LHCN-M2 (cell line): ENCODE results near the gene DLX4. TPM values are rescaled to one million over a fixed set of nuclear protein-coding genes. Genes with fewer than 3 reads are reported as not detected.
A peak's percentile ranks its signal among the peaks of the same experiment; 100 is the strongest.

Experiments used
- DNase-seq: peaks from one replicate; pipeline ENCODE4 v3.0.0-alpha.2; 2012; ENCODE audit warnings: low read depth
- total RNA-seq: library from RNA; depleted of rRNA; stranded (reverse); fragments of >200 nt; gene quantifications from 2 replicates; pipeline ENCODE4 v1.2.3, GENCODE V29; 2014

DLX4 gene
- total RNA-seq, 1 experiment from 2014 or later, result 0.06 TPM

DNA sequence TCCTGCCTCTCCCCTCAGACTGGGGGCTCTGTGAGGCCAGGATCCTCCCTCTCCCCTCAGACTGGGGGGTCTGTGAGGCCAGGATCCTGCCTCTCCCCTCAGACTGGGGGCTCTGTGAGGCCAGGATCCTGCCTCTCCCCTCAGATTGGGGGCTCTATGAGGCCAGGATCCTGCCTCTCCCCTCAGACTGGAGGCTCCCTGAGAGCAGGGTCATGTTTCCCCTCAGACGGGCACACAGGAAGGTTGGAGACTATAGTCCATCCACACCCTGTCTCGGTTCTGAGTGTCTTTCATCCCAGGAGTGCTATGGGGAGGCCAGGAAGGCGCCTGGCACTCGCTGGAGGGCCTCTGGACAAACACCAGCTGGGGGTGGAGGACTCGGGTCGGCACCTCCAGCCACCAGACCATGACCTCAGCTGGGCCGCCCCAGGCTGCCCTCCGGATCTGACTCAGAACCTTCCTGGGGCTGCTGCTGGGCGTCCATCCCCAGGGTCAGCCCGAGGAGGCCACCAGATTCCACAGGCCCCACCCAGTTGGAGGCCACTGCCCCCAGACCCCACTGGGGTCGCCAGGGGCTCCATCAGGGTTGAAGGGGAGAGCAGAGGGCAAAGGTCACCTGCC lies 21.9 kb upstream of the DLX4 start:
- DNase-seq, result no peak

DNA sequence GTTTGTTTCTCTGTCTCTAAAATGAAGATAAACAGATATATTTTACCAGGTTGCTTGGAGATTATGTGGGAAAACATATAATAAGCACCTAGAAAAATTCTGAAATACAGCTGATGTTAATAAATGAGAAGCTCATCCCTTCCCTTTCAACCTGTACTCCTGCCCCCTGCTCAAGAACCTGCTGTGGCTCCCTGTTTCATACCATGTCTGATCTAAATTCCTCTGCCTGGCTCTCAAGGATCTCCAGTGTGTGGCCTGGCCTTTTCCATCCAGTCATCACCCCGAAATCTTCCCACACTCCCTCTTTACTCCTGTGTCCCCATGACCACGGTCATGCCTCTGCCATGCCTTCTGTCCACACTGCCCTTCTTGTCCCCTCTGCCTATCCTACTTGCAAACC lies 19.4 kb upstream of the DLX4 start:
- no peak for DNase-seq

DNA sequence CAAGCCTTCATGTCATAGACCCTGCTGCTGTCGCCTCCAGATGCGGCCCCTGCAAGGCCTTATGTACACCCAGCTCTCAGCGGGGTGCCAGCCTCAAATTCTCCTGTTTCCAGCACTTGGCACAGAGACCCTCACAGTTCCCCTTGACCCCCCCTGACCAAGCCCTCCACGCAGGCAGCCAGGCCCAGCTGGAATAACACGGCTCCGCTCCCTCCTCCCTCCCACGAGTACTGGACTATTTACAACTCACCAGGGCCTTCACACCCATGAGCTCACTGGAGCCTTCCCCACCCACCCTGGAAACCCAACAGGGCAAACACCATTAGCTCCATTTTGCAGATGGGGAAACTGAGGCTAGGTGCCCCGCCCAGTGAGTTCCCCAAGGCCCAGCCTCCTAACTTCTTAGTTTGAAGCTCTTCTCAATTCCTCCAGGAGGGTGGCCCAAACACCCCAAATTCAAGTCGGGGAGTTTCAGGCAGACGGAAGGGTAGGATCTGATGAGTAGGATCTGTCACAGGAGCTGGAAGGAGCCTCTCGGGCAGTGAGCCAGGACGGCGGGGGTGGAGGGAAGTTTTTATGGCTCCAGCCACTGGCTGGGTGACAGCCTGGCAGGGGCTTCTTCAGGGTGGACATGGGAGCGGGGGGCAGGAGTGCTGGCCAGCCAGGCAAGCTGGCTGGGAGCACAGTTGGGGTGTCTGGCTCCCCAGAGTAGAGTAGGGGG lies 17.5 kb upstream of the DLX4 start:
- no peak for DNase-seq

DNA sequence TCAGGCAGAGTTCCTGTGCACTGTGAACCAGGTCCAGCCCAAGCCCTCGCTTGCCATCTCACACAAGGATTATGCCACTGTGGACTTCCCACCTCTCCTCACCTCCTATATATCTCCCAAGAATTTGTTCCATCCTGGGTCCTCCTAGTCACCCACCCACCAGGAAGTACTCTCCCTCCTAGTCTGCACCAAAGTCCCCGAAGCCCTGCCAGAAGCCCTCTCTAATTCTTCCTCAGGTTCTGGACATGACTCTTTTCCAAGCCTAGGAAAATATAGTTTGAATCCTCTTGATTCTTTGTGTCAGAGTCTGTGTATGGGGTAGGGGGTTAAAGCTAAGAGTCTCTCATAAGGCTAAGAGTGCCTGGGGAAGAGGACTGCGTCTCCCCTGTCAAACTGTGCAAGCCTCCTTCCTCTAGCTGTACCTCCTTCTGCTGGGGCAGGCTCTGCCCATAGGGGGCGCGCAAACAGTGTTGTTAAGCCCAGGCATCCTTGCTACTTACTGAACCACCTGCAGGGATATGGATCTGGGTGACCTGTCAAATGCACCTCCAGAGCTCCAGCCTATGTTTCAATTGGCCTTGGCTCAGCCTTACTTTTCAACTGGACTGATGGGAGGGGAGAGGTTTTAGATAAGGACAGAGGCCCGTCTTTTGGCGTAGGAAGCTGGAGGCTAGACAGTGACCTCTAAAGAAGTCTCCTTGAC lies 16.6 kb upstream of the DLX4 start:
- DNase-seq, result peak; percentile 59

DNA sequence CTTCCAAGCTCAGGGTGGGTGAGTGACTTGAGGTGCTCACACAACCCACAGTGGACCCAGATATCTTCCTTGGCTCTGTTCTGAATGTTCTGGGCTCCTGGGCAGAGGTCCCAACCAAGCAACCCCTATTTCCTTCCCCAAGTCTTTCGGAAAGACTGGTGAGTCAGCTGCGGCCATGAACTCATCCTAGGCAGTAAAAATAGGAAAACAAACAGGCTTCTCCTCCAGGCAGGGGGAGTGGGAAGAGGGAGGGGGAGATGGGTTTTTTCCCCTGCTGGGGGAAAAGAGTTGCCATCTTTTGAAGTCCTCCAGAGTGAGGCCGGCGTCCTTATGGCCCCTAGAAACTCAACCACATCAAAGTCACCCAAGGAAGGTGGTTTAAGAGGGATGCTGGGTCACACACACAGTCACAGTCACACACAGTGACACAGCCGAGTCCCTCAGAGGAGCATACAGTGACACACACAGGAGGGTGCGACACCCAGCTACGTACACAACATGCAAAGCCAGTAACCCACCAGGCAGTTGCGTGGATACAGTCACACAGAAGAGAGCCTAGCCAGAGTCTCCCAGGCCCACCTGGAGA lies 16.0 kb upstream of the DLX4 start:
- no peak for DNase-seq

DNA sequence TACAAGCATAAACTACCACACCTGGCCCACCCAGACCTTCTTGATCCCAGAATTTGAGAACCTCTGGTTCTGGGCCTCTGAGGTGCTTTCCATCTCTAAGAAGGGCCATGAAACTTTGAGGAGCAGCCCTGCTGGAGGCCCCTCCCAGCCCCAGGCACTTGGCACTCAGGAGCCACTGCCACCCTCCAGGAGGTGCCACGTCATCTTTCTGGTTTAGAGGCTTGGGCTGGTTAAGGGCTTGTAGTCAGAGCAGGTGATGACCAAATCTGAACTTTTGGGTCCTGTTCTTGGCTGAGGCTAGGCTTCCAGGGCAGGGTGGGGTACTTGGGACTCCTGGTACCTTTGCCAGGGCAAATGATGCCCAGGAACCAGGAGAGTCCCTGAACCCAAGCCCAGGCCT lies 13.8 kb upstream of the DLX4 start:
- no peak for DNase-seq

DNA sequence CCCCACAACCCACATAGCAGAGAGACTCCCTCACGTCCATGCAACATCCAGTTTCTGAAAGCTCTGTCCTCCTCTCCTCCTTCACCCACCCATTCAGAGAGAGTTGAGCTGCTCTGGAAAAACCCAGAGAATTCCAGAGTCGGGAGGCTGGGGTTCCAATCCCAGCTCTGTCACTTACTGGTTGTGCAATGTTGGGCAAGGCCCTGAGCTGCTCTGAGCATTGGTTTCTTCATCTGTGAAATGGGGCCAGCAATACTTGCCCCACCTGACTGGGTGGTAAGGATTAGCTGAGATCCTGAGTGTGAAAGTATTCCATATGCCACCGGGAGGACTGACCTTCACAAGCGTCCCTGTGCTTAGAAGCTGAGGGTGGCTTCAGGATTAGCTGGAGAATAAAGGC lies 12.2 kb upstream of the DLX4 start:
- DNase-seq, result no peak

DNA sequence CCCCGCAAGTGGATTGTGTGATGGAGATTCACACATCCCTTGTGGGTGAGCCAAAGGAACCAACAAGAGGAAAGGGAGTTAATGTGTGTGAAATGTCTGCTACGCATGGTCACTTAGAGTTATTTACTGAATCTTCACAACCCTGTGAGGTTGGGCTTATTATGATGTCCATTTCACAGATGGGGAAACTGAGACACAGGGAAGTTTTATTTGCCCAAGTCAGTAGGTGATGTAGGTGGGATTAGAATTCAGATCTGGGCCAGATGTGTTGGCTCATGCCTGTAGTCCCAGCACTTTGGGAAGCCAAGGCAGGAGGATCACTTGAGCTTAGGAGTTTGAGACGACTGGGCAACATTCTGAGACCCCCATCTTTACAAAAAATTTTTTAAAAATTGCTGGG lies 11.6 kb upstream of the DLX4 start:
- no peak for DNase-seq

DNA sequence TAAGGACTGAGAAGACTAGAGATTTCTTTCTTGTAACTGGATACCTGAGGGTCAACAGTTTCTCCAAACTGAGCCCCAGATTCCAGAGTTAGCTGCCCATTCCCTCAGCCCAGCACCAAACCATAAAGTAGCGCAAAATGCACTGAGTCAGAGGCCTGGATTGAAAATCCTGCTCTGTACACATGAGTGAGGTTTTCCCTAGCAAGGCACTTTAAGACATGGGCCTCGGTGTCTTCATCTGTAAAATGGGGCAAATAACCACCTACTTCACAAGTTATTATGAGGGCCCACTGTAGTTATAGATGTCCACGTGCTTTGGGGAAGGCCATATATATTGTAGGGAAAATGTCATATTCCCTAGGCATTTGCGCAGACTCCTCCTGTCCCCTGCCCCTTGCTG lies 10.3 kb upstream of the DLX4 start:
- no peak for DNase-seq

DNA sequence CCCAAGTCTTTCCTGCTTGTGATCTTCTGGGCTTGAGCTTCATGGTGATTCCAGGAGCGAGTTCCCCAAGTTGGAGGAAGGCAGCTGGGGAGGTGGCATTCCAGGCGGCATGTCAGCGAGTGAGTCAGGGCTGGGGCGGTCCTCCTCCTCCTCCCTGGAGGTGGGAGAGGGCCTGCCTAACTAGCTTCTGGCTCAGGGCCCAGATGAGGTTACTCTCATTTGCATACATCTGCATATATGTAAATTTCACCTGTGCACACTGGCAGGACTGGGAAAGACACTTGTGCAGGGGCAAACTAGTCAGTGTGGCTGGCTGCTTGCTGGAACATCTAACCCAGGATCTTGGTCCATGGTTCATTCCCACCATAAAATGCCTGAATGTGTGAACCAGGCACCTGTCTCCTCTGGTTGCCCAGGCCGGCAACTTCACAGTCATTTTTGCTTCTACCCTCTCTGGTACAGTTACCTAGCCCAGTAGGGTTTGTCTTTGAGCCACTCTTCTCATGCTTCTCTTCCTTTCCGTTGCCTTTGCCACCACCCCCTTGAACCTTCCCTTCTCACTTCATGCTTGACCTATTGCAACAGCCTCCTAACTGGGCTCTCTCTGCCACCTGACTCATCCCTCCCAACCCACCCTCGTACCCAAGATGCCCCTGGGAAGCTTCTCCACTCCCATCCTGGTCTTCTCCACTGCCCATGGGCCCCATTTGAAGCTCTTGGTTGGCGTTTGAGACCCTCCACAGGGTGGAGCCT lies 9.6 kb upstream of the DLX4 start:
- no peak for DNase-seq

DNA sequence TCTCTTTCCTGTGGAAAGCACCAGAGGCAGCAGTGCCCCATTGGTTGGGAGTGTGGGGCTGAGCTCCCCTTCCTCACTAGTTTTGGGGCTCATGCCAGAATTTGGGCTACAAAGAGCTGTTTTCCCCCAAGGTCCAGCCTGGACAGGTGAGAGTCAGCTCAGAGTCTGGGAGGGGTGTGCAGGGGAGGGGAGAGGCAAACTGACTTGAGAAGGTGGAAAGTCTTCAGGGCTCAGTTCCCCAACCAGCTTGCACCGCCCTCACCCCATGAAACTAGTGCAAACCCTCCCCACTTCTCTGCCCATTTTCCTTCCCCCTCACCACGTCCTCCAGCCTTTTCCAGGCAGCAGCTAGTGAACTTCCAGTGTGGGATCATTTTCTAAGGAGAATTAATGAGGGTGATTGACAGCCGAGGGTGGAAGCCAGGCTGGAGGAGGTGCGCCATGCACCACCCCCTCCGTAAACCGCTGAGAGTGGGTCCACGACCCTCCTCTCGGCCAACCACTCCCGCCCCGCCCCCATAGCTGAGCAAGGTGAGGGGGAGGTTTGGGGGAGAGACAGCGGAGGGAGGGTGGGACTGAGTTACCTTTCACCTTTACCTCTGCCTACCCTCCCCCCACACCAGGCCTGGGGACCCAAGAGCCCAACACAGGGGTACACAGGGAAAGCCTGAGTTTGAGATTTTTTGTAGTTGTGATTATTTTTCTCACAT lies 6.2 kb upstream of the DLX4 start:
- no peak for DNase-seq

DNA sequence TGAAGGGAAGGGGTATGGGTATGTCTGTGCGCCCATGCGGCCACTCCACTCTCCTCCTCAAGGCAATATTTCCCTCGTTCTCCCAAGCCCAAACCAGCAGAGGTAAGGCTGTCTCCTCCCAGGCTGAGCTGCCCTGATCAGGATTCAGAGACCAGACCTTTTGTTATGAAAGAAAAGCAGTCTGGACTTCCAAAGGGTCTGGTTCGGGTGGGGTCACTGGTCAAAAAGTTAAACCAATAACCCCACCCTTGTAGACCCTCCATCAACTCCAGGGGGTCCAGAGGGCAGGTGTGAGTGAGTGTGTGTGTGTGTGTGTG lies 5.7 kb upstream of the DLX4 start:
- no peak for DNase-seq

DNA sequence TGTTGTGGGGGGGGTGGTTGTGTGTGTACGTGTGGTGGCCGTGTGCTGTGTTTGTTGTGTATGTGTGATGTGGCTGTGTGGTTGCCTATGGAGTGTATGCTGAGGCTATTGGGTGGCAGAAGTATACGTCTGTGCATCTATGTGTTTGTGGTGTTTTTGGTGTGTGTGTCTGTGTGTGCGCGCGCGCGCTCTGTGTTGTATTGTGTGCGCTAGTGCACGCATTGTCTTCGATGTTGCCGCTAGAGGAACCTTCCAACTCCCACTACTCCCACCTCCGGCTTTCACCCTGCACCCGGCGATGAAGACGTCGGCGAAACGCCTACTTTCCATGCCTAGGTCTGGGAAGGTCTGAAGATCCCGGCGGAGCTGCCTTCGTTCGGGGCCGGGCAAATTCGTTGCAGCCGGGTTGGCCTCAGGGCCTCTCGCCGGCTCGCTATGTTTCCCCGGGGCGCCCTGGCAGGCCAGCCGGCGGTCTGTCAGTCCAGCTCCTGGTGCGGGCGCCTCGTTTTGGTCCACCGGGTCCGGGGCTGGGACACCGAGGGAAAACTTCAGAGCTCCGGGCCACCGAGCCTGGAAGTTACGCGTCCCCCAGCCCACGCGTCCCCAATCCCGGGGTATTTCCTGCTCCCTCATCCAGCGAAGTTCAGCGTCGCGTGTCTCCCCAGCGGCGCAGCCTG lies 5.2 kb upstream of the DLX4 start:
- no peak for DNase-seq

DNA sequence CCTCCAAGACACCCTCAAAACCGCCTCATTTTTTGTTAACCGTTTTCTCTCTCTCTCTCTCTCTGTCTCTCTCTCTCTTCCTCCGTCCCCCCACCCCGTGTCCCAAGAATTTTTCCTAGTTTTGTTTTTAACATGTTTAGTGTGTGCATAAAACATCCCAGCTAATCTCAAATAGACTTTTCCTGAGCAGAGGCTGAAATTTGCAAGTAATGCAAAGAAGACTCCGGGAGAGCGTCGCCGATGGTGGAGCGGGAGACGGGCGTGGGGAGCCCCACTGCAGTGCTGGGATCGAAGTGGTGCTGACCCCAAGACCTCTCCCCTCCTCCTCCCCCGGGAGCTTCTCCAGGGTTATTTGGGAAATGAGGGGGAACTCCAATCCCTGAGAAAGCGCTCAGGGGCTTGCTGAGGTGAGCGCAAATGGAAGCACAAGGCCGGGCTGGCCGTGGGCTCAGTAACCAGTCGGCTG lies 4.7 kb upstream of the DLX4 start:
- no peak for DNase-seq

DNA sequence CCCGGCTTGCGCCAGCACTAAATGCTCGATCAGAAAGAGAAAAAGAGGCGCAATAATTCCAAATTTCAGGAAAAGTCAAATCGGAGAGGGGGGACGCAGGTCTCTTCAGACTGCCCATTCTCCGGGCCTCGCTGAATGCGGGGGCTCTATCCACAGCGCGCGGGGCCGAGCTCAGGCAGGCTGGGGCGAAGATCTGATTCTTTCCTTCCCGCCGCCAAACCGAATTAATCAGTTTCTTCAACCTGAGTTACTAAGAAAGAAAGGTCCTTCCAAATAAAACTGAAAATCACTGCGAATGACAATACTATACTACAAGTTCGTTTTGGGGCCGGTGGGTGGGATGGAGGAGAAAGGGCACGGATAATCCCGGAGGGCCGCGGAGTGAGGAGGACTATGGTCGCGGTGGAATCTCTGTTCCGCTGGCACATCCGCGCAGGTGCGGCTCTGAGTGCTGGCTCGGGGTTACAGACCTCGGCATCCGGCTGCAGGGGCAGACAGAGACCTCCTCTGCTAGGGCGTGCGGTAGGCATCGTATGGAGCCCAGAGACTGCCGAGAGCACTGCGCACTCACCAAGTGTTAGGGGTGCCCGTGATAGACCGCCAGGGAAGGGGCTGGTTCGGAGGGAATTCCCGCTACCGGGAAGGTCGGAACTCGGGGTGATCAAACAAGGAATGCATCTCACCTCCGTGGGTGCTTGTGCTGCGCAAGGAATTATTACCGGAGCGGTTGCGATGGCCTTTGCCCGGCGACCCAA lies 4.0 kb upstream of the DLX4 start:
- no peak for DNase-seq

DNA sequence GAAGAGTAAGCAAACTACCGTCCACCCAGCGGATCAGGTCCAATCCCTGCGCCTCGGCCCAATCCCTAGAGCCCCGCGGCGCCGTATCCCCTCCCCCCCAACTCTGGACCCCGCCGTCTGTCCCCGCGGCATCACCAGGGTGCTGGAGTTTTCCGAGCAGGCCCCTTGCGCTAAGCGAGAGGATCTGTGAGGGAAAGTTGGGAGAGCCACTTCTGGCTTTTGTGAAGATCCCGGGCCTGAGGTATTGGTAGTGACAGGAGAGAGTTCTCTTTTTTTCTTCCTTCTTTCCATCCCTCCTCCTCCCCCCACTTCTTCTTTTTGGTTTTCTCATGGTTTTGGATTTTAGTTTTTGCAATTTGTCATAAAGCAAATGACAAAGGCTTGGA lies 3.5 kb upstream of the DLX4 start:
- DNase-seq, result no peak

DNA sequence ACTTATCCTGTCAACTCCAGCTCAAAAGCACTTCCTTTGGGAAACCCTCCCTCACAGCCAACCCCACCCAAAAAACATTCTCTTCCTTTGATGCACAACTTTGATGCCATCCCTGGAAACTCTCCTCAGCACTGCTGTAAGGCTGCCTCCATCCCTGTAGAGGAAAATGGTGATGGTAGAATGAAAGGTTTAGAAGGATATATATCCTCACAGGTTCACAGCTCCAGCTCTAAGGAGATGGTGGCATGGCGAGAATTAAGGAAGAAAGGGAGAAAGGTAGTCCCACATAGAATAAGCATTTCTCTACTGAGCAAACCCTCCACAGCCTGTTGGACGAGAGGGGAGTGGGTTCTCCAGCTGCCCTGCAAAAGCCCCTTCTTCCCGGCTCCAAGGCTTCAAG lies 2.2 kb upstream of the DLX4 start:
- DNase-seq, result no peak

DNA sequence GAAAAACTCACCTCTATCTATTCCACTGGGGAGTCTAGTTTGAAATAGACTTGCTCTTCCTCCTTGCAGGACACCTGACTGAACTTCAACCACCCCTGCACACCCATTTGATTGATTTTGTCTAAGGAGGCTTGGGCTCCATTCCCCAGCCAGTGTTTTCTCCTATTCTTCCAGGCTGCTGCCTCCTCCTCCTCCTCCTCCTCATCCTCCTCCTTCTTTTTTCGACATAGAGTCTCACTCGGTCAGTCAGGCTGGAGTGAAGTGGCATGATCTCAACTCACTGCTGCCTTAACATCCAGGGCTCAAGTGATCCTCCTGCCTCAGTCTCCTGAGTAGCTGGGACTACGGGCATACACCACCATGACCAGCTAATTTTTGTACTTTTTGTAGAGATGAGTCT lies 1.8 kb upstream of the DLX4 start:
- DNase-seq, result no peak

DNA sequence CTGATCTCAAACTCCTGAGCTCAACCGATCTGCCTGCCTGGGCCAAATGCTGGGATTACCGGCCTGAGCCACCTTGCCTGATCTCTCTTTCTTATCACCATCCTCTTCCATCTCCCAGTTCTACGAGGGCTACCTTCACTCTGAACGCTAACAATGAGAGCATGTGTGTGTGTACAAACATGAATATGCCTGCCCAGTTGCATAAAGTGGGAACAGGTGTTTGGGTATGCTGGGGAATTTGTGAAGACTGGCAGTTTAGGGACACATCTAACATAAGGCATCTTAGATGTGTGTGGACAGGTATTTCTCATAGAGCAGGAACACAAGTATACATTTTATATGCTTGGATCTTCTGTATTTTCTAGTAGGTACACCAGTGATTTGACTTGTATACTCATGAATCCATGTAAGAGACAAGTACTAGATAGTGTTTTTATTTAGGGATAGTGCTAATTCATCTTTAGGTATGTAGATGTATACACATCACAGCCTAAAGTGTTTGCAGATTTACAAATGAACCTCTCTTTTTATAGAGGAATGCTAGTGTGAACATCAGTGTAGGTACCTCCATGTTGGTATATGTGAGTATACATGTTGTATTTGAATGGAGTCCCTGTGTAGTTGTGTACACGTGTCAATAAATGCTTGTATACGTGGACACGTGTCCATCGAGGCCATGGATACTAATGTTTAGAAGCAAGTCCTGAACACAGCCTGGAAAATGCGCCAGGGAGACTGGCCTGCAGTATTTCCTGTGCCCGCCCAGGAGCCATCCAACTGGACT lies 1.2 kb upstream of the DLX4 start:
- no peak for DNase-seq
